SHP77 (cell line): ENCODE results near the gene CRTC3.
"Not testable (repeated sequence)": the region's sequence is repeated elsewhere in the genome, so short reads cannot be mapped to it uniquely, and the experiment has no call there.

Experiments used
- DNase-seq, 2 experiments: peaks; one replicate each; lab custom pipeline; 2025; lab: John Stamatoyannopoulos, UW

The CRTC3 gene

GRCh38 chr15:90529371-90530249 lies at the start of gene CRTC3:
TSS of gene CRTC3 (plus strand) at chr15:90529923. CDS start at chr15:90530072, 149 bp downstream.
- DNase-seq = peak in 1 of 2 experiments; percentile 40

GRCh38 chr15:90481023-90481422 lies 48.7 kb upstream of the CRTC3 start:
- no peak for DNase-seq

GRCh38 chr15:90482124-90483011 lies 47.4 kb upstream of the CRTC3 start:
- peak; percentile 4 to 14 for DNase-seq

GRCh38 chr15:90483012-90483307 lies 46.8 kb upstream of the CRTC3 start:
- DNase-seq = no peak

GRCh38 chr15:90483637-90484036 lies 46.1 kb upstream of the CRTC3 start:
- DNase-seq = no peak

- DNase-seq = no peak
Measured at GRCh38 chr15:90487186-90487585, 42.5 kb upstream of the CRTC3 start.

- DNase-seq = no peak
Measured at GRCh38 chr15:90489514-90489913, 40.2 kb upstream of the CRTC3 start.

- no peak for DNase-seq
Measured at GRCh38 chr15:90489944-90490343, 39.8 kb upstream of the CRTC3 start.

GRCh38 chr15:90493647-90494046 lies 36.1 kb upstream of the CRTC3 start:
- no peak for DNase-seq

GRCh38 chr15:90495067-90495466 lies 34.7 kb upstream of the CRTC3 start:
- DNase-seq = no peak

GRCh38 chr15:90496791-90497190 lies 32.9 kb upstream of the CRTC3 start:
- DNase-seq = no peak

- DNase-seq = no peak
Measured at GRCh38 chr15:90497376-90497775, 32.3 kb upstream of the CRTC3 start.

- DNase-seq = peak in 1 of 2 experiments; percentile 16
Measured at GRCh38 chr15:90497912-90498311, 31.8 kb upstream of the CRTC3 start.

GRCh38 chr15:90500171-90500570 lies 29.6 kb upstream of the CRTC3 start:
- DNase-seq = no peak

- DNase-seq = no peak
Measured at GRCh38 chr15:90501898-90502297, 27.8 kb upstream of the CRTC3 start.

GRCh38 chr15:90510781-90511180 lies 18.9 kb upstream of the CRTC3 start:
- not testable (repeated sequence) for DNase-seq

GRCh38 chr15:90511211-90511618 lies 18.5 kb upstream of the CRTC3 start:
- DNase-seq = not testable (repeated sequence)

- no peak for DNase-seq
Measured at GRCh38 chr15:90512276-90512675, 17.4 kb upstream of the CRTC3 start.

GRCh38 chr15:90512981-90513380 lies 16.7 kb upstream of the CRTC3 start:
- no peak for DNase-seq

- DNase-seq = no peak
Measured at GRCh38 chr15:90513448-90513847, 16.3 kb upstream of the CRTC3 start.

GRCh38 chr15:90513893-90514292 lies 15.8 kb upstream of the CRTC3 start:
- not testable (repeated sequence) for DNase-seq

- no peak for DNase-seq
Measured at GRCh38 chr15:90519688-90520087, 10.0 kb upstream of the CRTC3 start.

GRCh38 chr15:90520365-90520764 lies 9.4 kb upstream of the CRTC3 start:
- no peak for DNase-seq
